ENCODE results near the gene IQSEC3.

The IQSEC3 gene

DNA sequence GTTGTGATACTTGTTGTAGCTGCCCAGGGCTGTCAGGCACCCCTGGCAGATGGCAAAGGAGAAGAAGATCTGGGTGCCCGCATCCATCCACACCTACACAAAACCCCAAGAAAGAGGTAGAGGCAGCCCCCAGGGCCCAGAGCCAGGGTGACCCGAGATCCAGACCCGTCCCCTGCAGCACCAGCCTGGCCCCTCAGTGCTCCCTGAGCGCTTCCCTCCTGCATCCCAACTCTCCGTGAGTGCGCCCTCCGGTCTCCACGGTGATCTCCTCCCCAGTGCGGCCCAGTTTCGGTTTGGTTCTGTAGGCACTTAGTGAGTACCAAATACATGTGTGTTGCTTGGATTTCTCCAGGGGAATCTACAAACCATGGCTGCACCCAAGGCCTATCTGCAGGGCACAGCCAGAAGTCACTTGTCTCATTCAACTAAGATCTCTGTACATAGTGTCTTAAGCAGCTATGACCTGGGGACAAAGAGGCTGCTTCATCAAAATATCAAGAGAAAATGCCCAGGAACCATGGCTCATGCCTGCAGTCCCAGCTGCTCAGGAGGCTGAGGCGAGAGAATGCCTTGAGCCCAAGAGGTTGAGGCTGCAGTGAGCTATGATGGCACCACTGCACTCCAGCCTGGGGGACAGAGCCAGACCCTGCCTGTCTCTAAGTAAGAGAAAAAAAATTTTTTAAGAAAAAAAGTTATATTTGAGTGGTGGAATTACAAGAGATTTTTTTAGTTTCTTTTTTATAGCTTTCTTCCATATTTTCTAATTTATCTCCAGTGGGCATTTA, 131.5 kb downstream of the IQSEC3 start:
- no peak for DNase-seq (ENCODE audit: low spot score)

DNA sequence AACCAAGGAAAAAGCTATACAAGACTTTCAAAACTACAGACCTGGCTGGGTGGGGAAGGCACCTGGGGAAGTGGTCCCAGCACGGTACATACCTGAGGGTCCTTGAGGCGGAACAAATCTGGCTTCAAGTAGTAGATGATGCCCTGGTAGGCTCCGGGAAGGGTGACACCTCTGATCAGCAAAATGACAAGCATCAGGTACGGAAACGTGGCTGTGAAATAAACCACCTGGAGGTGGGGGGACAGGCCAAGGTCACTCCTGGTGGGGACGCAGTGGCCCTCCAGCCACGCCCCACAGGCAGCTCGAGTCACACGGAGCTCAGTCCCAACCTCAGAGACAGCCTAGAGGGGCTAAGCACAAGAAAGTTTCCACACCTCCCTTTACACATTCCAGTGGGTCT, 132.1 kb downstream of the IQSEC3 start:
- DNase-seq (ENCODE audit: low spot score), result no peak

DNA sequence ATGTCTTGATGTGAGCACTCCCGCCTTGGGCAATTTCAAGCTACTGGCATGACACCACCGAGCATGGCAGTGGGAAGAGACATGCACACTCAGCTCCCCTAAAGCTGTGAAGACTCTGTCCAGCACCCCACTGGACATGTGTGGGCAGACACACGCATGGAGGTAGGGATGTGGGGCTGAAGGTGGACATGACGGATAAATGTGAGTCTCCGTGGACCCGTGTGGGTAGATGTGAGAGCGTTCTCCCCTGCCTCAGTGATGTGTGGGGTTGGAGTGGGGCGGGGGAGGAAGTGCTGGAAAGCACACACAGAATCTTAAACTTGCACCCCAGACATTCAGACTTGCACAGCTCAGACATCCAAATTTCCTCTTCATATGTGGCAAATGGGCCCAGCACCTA, 134.8 kb downstream of the IQSEC3 start:
- no peak for DNase-seq (ENCODE audit: low spot score)

DNA sequence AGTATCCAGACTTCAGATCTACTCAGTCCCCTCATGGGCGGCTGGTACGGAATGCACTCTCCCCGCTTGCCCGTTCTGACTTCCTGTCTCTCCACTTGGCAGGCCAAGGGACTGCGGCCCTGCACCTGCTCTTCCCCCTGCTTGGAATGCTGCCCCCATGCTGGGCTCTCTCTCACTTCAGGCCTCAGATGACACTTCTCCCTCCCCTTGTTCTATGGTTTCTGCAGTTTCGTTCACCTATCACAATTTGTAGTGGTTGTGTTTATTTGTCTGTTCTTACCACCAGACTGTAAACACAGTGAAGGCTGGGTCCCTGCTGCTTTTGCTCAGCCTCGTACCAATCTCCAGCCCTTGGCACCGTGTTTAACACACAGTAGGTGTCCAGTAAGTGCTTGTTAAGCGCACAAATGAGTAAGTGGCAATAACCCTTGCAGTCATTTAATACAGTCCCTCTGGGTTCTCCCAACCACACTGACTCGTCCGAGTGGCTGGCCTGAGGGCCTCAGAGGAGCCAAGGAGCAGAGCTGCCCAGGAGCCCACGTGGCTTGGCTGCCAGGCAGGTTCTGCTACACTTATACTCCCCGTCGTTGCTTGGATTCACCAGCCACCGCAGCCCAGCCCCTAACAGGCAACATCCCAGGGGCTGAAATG, 135.6 kb downstream of the IQSEC3 start:
- no peak for DNase-seq (ENCODE audit: low spot score)

DNA sequence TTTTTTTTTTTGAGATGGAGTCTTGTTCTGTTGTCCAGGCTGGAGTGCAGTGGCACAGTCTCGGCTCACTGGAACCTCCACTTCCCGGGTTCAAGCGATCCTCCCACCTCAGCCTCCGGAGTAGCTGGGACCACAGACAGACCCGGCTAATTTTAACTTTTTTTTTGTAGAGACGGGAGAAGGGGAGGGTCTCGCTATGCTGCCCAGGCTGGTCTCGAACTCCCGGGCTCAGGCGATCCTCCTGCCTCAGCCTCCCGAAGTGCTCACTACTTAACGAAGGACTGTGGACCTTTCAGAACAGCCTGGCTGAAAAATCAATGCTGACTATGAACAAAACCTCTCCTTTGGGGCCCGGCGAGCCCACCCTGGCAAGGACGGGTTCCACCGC, 136.5 kb downstream of the IQSEC3 start:
- DNase-seq (ENCODE audit: low spot score), result no peak

DNA sequence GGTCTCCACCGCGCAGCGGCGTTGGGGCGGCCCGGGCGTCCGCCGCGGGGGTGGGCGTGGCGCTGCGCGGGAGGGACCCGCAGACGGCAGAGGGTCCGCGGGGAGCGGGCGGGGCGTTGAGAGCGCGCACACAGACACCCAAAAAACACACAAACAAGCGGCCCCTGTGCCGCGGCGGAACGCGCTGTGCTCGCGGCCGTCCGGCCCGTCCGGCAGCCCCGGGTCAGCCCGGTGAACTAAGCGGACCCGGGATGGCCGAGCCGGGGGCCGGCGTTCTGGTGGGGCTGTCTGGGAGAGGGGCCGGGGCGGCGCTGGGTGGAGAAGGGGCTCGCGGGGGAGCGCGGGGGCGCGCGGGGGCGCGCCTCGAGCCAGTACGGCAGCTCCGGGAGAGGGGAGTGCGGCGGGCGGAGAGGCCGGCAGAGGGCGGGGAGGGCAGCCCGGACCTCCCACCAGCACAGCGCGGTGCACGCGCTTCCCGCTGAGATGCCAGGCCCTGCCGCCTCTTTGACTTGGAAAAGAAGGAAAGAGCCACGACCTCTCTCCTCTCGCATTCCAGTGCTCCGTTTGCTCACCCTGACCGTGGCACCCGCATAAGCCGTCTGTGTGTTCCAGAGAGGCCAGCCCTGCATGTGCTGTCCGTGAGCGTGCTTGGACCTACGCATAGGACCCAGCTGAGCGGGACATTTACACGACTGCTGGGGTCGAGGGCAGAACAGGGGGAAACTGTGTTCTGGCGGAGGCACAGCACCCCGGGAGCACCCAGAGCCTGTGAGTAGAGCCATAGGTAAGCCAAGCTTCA, 137.1 kb downstream of the IQSEC3 start:
- DNase-seq (ENCODE audit: low spot score), result no peak

DNA sequence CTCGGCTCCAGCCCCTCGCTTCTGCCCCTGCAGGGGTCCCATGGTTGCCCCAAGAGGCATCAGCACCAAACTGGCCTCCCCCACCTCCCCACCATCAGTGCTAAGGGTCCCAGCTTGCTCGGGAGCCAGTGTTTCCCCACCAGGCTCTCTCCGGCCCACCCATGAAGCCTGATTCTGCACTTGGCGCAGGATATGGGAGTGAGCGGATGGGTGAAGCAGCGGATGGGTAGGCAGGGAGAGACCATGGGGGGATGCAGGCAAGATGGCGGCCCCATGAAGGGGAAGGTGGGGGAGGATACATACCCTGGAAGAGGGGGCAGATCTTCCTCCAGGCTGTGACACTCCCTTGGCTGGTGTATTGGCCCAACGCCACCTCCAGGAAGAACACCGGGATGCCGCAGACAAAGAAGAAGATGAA, 137.7 kb downstream of the IQSEC3 start:
- DNase-seq (ENCODE audit: low spot score), result no peak

DNA sequence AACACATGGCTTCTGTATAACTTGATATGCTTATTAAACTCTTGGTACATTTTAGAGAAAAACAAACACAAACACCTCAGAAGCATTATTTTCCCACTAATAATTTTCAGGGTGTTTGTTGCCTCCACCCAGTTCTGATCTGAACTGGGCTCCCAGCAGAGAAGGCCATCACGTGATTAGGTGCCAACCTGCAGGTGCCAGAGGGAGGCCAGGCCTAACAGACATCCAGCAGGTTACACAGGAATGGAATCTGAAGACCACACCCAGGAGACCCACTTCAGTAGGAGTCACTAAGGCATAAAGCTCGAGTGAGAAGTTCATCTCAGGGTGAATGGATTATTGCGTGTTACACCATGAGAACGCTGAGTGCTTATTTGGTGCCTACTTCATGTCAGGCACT, 138.5 kb downstream of the IQSEC3 start:
- DNase-seq (ENCODE audit: low spot score), result no peak

DNA sequence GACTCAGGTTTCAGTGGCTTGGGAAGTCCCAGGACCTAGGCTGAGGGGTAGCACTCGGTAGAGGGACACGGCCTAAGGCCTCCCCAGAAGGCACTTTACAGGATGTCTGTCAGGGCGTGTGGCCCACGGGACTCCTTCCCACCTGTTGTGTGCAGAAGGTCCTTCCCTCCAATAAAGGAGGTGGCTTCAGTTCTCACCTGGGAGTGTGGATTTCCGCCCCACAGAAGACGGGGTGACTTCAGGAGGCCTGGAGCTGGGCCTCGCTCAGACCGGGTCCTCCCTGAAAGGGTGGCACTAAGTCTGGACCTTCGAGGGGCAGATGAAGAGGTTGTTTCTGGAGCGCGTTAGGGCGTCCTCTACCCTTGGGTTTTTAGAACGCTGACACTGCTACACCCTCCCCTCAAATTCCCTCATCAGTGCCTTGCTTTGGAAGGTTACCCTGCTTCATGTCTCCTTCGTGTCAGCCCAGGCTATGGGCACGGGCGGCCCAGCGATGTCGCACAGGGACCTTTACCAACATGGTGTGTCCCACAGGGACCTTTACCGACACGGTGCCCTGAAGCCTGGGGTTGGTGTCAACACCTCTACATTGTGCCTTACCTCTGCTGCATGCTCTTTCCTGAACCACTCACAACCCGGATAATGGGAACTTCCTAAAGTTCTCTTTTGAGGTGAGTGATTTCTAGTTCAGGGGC, 140.3 kb downstream of the IQSEC3 start:
- no peak for DNase-seq (ENCODE audit: low spot score)

DNA sequence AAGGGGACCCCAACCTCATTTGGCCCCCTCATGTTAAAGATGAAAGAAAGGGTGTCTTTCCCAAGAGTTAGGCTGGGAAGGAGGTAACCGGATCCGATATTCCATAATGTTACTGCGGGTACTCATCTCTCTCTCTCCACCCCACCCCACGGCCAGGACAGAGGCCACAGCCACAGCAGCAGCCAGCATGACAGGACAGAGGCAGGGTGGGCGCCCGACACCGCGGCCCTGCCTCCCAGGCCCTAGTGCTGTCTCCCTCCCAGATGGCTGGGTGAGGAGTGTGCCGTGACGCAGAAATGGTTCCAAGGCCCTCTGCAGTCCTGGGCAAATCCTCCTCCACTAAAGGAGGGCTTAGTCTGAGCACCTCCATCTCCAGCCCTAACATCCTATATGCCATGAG, 141.2 kb downstream of the IQSEC3 start:
- no peak for DNase-seq (ENCODE audit: low spot score)

DNA sequence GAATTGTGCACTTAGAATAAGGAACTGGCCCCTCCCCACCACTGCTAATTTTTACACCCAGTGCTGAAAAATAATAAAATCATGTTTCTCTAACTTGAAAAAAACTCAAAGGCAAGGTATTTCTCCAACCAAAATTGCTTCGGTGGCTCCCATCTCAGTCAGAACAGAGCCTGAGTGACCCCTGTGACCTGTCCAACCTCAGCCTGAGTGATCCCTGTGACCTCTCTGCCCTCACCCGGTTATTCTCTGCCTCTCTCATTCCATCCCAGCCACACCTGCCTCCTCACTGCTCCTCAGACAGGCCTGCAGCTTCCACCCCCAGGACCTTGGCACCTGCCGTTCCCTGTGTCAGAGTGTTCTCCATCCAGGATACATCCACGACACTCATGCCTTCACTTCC, 142.2 kb downstream of the IQSEC3 start:
- no peak for DNase-seq (ENCODE audit: low spot score)

DNA sequence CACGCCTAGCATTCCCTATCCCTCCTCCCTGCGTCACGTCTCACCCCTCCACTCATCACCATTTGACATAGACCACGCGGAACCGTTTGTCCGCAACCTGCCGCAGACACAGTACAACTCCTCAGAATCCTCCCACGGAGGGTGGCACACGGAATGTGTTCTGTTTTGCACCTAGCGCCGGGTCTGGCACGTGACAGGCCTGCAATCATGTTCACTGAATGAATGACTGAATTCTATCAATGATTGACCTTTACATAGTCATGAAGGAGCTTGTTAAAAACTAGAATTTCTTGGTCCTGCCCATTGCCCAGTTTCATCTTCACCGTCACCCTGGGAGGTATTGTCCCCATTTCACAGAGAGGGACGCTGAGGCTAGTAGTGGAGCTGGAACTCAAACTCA, 142.7 kb downstream of the IQSEC3 start:
- no peak for DNase-seq (ENCODE audit: low spot score)

DNA sequence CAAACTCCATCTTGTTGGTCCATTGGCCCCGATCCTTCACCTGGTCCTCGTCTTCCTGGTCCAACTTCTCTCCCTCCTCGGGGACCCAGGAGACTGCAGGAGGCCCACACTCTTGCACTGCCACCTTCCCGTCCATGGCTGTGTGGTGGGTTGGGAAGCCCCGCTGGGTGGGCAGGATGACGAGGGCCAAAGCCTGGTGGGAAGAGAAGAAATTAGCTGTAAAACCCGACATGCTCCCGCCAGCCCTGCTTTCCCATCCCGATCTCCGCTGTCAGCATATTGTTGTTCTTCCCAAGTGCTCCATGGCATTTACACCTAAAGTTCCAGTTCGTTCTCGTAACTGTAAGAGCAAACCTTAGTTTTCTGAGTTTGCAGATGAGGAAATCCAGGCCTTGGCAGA, 143.3 kb downstream of the IQSEC3 start:
- DNase-seq (ENCODE audit: low spot score), result no peak

DNA sequence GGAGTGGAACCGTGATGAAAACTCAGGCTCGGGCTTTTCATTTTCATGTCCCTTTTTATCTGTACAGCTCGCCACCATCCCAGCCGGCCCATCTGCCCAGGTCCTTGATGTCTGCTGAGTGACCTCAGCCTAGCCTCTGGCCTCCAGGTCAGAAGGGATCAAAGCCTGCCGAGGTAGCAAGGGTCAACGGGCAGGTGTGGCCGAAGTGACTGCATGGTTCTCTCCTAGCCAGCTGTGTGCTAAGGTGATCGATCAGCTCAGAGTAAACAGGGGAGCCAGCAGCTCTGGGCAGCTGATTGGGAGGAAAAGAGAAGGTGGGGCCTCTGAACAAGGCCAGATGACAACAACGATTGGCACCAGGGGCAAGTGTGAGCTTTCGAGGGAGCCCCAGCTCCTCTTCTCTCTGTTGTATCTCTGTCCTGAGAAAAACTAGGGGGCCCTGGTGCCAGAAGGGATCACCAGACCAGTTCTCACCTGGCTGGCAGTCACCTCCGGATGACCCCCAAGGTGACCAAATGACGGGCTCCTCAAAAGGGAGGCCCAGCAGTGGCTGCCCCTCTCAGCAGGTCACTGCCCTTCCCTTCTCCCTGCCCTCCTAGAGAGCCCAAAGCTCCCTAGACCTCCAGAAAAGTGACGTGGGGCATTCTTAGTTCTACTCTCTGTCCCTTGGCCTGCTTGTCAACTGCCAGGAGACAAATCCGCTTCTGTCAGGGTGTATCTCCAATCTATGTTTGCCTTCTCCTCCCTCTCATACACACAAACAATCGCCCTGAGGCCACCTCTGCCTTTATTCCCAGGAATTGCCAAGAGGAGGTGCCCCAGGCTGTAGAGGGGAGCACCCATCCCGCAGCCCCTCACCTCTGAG, 143.9 kb downstream of the IQSEC3 start:
- no peak for DNase-seq (ENCODE audit: low spot score)

DNA sequence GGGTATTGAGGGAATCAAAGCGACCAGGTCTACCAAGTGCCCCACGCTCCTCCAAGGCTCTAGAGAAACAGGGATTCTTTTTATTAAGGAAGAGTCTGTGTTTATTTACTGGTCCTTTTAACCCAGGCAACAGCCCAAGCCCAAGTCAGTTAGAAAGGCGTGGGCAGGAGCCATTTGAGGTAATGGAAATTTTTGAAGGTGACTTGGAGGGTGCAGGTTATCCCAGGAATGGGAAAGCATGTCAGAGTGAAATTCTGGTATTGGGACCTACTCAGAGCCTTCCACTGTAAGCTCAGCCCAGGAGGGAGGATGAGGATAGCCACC, 144.5 kb downstream of the IQSEC3 start:
- no peak for DNase-seq (ENCODE audit: low spot score)

DNA sequence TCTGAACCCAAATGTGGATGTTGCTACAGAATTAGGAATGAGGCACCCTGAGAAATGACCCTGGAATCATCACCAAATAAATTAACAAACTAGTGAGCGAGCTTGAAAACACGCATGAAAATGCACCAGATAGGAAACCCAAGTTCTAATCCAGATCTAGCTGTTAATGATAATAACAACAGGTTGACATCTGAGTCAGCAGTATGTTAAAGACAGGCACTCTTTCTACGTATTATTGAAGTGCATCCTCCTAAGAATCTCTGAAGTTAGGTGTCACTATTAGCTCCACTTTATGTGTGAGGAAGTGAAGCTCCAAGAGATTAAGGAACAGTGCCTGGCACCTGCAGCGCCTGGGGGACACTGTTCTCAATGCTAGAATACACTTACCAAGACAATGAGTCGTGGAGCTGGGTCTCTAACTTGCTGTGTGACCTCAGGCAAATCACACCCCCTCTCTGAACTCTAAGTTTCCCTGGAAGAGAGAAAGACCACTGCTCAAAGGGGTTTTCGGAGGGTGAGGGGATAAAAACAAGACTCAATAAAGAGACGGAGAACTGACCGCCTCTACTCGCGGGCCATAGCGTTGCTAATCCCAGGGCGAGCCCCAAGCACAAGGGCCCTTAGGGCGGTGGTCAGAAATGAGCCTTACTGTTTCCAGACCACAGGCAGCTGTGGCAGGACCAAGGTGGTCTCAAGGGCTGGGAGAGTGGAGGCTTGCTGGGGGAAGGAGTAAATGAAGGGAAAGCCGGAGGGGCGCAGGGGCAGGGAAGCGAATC, 145.3 kb downstream of the IQSEC3 start:
- no peak for DNase-seq (ENCODE audit: low spot score)

DNA sequence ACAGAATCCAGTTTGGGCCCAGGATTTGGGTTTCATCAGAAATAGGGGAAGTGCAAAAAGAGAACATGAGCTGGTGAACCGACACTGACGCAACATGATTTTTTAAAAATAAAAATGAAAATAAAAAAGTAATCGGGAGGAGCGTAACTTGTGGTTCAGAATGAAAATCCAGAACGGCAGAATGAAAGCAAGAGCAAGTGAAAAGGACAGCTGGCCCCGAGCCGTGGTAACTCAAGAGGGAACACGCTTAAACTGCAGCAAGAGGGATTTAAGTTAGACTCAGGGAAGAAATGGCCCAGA, 145.8 kb downstream of the IQSEC3 start:
- DNase-seq (ENCODE audit: low spot score), result no peak

DNA sequence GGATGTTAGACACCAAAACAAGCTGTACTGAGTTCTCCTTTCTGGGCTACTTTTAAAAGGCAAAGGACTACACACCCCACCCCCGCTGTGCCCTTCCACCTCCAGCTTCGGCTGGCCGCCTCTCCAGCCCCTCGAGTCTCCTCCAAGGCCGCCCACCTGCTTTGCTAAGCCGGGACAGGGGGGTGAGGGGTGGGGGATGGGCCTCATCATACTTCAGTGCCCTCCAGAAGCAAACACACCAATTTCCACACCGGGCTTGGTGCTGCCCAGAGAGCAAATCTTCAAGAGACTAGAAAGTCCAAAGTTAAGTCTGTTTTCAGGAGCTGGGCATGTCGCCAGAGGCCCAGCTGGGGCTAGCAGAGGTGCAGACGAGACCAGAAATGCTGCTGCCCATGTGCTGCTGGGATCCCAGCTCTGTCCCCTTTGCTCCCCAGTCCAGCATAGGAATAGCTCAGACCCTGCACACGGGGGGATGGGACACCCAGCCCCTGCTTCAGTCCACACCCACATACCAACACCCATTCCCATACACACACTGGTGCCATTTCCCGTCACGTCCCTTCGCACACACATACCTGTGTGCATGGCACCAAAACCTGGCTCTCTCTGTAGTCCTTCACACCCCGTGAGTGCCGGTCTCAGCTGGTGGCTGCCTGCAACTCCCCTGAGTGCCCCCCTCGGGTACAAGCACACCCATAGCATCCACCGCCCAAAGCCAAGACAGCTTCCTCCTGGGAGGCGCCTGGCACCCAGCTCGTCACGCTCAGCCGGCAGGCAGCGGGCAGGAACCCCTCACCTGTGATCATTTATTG, 146.4 kb downstream of the IQSEC3 start:
- DNase-seq (ENCODE audit: low spot score), result no peak

DNA sequence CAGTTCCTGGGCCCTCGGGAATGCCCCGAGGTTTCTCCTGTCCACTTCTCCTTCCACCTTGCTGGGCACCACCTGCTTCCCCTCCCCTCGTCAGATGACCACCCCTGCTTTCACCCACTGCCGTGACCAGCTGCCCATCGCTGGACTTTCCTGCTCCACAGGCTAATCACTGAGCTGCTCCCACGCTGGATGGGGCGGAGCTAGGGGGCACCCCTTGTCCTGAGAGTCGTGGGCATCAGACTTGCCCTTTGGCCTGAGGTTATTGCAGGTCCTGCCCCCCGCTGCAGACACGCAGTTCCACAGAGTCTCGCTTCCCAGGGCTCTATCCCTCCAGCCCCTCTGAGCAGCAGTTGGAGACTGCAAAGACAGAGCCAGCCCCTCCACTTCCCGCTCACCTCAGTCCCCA, 147.0 kb downstream of the IQSEC3 start:
- DNase-seq (ENCODE audit: low spot score), result no peak
